GM12865 (cell line): ENCODE measurements around the gene NUP62.

Source experiments
- DNase-seq: peaks from one replicate; pipeline ENCODE4 v3.0.0; 2010; ENCODE audit warnings: low read depth
- H3K4me3 ChIP-seq: 2 replicates; pipeline ENCODE4 v1.5.1; 2011; ENCODE audit warnings: mild to moderate bottlenecking, low read depth, low read length, control low read depth
- CTCF ChIP-seq: IDR thresholded peaks from 2 replicates; pipeline ENCODE4 v1.5.1; 2011; ENCODE audit warnings: low read length, control low read depth, low read depth, inconsistent platforms; ENCODE audit not compliant: insufficient read depth; ENCODE audit errors: missing control alignments

The NUP62 gene

GRCh38 chr19:49894011-49894664 lies 35.2 kb downstream of the NUP62 start:
- TF ChIP-seq CTCF, result no peak
- DNase-seq, result peak; percentile 68

GRCh38 chr19:49892716-49893115 lies 36.6 kb downstream of the NUP62 start:
- peak overlapping the region; percentile 34 for H3K4me3 ChIP-seq
- DNase-seq, result no peak
- no peak for TF ChIP-seq CTCF

More at GRCh38 chr19:49894011-49894664, 35.2 kb downstream of the NUP62 start:
- peak overlapping the region; percentile 83 for H3K4me3 ChIP-seq

DNA sequence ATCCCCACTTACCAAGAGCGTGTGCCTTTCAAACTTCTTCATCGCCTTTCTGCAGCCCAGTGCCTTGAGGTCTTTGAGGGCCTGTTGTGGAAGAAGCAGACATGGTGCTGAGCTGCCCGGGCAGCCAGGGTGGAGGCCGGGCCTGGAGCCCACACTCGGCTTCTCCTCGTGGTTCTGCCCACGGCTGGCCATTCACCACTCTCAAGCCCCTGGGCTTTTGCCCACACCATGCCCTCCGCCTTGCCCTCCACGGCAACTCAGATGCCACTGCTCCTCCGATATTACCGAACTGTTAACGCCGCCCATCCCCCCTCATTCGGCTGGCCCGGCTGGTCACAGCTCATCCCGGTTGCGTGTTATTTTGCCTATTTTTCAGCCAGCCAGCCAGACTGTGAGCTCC lies 37.9 kb downstream of the NUP62 start:
- no peak overlapping the region for H3K4me3 ChIP-seq

DNA sequence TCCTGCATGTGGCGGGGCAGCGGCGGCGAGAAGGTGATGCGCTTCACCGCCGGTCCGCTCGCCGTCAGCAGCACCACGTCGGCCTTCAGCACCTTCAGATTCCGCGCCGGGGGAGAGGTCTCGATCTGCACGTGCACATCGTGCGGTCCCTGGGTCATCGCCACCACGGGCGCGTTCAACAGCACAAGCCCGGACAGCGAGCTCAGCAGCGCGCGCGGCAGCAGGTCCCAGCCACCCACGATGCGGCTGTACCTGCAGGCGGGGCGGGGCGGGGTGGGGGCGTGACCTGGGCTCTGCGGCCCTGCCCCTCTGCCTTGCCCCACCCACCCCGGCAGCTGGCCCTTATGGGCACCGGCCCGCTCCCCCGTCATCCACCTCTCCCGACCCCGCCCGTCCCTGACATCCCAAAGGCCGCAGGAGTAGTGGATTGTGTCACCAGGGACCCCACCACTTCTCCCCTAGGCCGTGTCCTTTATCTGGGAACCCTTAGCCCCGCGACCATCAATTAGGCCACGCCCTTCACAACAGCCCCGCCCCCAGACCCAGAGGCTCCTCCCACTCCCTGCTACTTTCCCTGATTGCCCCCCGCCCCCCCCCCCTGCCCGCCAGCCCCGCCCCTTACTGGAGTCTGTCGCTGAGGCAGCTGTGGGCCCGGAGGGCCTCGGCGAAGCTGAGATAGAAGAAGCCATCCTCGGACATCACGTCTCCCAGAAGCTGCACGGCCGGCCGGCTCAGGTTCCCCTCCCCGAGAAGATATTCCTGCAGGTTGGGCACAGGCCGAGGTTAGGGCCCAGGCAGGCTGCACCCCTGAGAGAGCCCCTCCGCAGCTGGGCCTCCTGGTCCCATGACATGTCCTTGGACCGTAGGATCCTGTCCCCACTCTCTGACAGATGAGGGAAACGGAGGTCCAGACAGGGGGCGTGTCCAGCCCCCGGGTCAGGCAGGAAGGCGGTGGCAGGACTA lies 38.7 kb downstream of the NUP62 start:
- TF ChIP-seq CTCF, result no peak
- DNase-seq, result peak; percentile 62
- H3K4me3 ChIP-seq, result no peak overlapping the region

More for the DNA sequence above, 37.9 kb downstream of the NUP62 start:
- no peak for DNase-seq
- TF ChIP-seq CTCF, result no peak

GRCh38 chr19:49889687-49890348 lies 39.5 kb downstream of the NUP62 start:
- TF ChIP-seq CTCF, result peak; percentile 61
- DNase-seq, result peak; percentile 72
- H3K4me3 ChIP-seq, result no peak overlapping the region

DNA sequence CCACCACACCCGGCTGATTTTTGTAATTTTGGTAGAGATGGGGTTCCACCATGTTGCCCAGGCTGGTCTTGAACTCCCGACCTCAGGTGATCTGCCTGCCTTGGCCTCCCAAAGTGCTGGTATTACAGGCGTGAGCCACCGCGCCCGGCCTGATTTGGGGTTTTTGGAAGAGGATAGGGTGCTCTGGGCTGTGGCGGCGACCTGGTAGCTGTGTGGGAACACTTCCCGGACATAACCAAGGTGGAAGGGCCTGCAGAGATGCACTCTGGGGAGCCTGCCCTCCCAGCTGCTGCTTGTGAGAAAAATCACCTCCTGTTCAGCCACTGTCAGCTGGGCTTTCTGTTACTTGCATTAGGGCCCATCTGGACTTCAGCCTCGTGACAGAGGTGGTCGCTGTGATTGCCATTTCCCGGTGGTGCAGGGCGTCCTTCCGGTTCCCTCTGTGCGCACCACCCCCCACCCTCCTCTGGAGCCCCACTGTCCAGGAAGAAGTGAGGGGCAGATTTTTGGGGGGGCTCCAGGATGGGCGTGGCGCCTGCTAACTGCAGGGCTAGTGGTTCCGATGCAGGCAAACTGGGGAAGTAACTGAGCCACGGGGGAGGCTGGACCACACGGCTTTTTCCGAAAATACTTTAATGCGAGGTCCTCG lies 40.1 kb downstream of the NUP62 start:
- DNase-seq, result no peak
- H3K4me3 ChIP-seq, result no peak overlapping the region; the same call in 1 of the 2 replicates
- no peak for TF ChIP-seq CTCF
